ENCODE data around the gene PSPN.

The PSPN gene

GRCh38 chr19:6325614-6326013 lies 50.1 kb downstream of the PSPN start:
- no peak for DNase-seq (ENCODE audit: low read depth)

Measured in stimulated activated CD8-positive, alpha-beta memory T cell treated with anti-CD3 and anti-CD28 coated beads, Interleukin-15, amount 100 ng/mL, for 24 hours (primary cell).